GM21717 (cell line): Measurements from ENCODE around the gene COA5.
"Not testable (repeated sequence)": the region's sequence is repeated elsewhere in the genome, so short reads cannot be mapped to it uniquely, and the experiment has no call there.

Source experiments
- ATAC-seq: cut with Tn5 transposase; IDR thresholded peaks from one replicate; pipeline ENCODE4 v1.9.1; 2021; ENCODE audit warnings: mild to moderate bottlenecking, moderate library complexity; ENCODE audit not compliant: unreplicated experiment

Gene COA5

DNA sequence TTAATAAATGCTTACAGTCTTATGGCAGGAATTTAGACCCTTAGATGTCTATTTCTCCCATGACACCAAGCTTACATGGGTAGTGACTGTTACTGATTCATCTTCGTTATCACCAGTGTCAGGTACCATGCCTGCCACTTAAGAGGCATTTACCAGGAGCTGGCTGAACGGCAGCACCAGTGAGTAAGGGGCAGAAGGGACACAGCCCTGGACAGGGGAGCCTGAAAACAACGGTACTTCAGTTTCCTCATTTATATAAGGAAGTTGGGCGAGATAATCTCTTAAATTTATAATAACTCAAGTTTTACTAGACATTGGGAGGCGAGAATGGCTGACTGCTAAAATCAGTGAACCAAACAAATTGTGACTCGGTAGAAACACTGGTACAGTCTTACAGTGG is 1.2 kb downstream of the COA5 start:
- no peak for ATAC-seq

DNA sequence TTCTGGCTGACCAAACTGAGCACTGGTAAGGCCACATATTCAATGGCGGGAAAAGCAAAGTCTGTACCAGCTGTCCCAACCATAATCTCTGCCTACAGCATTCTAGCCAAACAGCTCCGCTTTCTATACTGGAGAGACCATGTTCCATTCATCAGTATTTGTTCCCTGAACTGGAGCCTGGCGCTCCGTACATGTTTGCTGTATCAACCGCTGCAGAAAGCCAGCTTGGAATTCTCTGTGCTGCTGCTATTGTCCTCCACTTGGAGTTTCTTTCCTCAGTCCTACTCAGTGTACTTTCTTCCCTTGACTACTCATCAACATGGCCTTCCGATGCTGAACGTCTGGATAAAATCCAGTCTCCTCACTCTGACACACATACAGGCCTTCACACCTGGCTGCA is 1.9 kb downstream of the COA5 start:
- ATAC-seq = no peak

DNA sequence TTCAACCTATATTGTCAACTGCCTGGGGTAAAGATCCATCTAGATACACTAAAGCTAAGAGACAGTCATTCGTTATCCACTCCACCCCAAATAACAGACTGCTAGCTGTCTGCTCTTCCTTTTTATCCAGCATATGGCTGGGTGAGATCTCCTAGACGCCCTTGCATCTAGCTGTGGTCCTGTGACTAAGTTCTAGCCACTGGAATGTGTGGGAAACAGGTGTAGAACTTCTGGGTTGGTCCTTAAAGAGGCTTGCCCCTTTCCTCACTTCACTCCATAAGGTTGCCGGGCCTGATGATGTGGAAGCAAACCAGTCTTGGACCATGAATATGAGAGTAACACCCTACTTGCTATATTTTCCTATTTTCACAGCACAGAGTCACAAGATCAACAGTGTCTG is 3.2 kb downstream of the COA5 start:
- no peak for ATAC-seq

DNA sequence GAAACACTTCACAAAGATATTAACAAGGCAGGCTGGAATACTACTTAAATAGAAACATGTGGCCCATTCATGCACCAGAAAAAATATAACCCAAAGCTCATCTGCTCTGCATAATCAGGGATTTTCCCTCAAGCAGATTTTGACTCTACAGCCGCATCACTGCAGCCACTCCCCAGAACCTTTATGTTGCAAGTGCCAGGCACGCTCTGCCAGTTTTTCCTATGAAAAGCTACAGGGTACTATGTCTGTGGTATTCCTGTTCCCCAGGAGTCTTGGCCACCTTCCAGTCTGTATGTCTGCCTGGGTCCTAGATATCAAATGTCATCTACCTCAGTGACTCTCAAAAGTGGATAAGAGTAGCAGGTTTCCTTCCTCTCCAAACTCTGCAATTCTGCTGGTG is 3.8 kb downstream of the COA5 start:
- no peak for ATAC-seq

DNA sequence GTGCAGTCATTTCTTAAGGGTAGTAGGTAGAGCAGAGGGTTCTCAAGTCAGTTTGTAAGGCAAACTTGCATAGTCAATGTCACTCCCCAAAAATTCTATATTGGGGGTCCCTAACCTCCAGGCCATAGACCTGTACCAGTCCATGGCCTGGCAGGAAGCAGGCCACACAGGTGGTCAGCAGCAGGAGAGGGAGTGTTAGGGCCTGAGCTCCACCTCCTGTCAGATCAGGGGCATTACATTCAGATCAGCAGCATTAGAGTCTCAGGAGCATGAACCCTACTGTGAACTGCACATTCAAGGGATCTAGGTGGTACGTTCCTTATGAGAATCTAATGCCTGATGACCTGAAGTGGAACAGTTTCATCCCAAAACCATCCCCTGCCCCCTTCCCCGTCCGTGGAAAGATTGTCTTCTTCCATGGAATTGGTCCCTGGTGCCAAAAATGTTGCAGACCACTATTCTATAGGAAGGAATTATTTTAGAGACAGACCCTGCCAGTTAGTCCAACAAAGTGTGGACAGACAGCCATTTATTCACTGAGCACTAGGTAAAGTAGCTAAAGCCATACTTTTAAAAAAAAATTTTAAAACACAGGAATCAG is 6.7 kb downstream of the COA5 start:
- no peak for ATAC-seq

DNA sequence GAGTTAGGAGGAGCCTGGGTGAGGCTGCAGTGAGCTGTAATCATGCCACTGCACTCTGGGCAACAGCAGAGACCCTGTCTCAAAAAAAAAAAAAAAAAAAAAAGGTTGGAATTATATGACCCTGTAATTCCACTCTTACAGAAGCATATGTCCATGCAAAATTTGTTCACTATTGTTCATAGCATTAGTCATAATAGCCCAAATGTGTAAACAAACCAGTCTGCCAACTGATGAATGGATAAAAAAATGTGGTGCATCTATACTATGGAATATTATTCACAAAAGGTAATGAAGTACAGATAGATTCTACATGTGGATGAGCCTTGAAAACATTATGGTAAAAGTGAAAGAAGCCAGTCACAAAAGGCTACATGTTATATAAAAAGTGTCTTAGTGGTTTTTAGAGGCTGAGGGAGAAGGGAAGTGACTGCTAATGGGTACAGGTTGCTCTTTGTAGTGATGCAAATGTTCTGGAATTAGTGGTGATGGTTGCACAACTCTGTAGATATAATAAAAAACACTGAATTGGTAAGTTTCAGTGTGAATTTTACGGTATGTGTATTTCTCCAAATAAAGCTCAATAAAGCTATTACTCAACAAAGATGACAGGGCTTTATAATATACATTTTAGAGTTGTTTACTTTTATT is 9.4 kb downstream of the COA5 start:
- ATAC-seq = no peak

DNA sequence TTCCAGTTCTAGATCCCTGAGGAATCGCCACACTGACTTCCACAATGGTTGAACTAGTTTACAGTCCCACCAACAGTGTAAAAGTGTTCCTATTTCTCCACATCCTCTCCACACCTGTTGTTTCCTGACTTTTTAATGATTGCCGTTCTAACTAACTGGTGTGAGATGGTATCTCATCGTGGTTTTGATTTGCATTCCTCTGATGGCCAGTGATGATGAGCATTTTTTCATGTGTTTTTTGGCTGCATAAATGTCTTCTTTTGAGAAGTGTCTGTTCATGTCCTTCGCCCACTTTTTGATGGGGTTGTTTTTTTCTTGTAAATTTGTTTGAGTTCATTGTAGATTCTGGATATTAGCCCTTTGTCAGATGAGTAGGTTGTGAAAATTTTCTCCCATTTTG is 13.6 kb downstream of the COA5 start:
- ATAC-seq = not testable (repeated sequence)

DNA sequence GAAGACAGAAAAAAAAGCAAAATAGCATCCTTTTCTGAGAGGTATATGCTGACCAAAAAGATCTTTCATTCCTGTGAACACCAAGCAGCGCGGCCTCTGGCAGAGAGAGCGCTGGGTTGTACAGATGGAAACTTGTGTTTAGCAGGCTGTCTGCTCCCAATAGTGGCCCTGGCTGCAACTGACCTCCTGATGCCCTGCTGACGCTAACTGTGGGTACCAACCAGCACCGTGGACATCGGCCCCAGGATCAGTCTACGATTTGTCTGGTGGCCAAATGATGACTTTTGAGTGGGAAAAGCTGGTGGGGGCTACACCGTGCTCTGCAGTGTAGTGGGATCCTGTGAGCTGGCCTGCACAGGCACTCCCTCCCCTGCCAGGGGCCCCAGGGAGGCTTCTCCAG is 15.7 kb downstream of the COA5 start:
- ATAC-seq = no peak

DNA sequence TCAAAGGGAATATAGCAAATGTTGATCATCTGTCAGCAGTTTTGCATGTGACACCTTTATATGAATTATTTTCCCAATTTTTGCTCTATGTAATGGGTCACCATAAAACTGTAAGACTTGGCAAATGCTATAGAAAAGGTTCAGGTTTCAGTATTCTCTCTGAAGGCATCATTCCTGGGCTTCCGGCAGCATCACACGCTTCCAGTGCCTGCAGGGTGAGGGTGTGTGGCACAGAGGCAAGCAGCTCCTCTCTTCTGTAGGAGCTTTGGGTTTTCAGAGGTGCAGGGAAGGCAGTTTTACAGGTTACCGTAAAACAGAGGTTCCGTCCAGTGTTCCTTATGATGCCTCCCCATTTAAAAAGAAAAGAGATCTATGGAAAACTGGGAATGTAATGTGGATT is 18.8 kb downstream of the COA5 start:
- no peak for ATAC-seq

DNA sequence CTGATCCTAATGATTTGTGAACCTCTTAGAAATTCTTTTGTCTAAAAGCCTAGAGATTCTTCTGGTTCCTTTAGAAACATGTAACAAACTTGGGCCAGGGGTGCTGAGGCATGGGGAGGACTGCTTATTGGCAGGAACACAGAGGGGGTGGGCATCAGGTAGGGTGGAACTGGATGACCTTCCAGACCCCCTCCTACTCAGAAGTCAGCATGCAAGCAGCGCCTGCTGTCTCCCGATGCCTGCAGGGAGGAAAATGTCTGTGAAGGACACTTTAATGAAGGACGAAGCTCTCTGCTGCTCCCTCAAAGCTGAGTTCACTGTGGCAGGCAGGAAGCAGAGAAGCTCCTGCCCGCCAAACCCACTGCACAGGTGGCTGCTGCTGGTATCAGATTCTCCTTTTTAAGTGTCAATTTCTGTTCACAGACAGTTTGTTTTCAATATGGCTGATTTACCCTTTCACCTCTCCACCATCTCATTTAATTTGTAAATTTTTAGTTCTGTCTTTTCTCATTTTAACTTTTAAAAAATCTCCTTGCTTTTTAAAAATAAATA is 19.4 kb downstream of the COA5 start:
- no peak for ATAC-seq

DNA sequence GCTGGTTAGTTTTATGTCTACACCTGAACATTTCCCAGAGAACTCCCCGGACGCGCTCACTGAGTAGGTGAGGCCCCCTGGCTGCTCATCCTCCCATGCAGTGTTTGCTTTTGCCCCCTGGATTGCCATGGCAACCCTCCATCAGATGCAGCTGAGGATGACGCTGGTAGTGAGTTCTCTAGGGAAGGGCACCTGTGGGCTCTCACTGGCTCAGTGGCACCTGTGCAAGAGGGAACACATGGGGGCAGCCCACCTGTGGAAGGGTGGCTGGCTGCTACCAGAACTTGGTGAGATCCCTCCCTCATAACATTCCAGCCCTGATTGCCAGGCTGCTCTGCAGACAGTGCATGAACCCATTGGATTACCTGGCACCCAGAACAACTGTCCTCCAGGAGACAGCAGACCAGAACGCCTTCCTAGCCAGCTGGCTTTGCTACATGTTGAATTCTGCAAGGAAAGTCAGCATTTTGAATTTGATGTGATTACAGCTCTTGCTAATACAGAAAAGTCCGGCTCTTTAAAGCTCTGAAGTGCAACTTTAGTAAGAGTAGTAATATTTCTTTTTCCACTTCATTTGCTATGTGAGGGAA is 21.7 kb downstream of the COA5 start:
- no peak for ATAC-seq

DNA sequence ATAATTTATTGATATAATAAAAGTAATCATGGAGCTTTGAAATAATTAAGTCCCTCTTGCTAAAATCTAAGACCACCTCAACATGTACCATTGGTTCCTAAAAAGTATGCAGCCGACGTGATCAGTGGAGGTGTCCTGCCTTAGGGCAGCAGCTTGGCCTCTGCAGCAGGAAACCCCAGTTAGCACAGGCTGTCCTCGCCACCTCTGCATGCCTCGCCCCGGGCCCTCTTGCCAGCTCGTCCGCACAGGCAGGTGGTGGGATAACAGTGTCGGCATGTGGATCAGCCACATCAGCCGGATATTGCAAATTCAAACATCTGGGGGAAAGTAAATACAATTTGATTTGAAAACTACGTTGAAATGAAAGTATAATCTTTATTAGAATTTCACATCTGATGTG is 22.9 kb downstream of the COA5 start:
- no peak for ATAC-seq

DNA sequence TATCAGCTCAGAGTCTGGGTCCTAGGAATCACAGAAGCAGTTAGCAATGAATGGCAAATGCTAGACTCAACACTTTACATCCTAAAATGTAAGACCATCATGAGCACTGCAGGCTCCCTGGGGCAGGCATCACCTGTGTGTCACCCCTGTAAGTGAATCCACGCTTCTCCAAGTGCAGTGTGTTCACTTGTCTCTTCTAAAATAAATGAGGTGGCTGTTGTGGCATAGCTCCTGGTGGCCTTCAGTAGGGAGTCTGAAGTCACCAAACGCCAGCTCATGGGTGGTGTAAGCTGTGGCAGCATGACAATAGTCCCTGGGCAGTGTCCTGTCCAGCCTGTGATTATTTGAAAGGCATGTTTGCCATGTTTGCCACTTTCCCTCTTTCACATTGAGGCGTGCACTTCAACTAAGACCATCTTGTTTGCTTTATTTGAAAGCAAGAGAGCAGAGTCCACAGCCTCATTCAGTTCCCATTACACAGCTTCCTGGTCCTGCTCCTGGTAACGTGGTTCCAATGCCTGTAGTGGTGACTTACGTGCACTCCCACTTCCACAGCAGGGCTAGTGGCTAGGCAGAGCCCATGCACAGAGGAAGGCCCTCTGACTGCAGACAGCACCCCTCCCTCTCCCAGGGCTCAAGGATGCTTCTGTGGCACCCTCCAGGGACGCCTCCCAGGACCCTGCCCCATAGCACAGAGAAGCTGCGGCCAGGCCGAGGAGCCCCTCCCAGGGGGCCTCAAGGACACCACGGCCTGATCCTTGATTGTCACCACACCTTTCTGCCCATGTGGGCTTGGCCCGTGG is 24.3 kb downstream of the COA5 start:
- no peak for ATAC-seq

DNA sequence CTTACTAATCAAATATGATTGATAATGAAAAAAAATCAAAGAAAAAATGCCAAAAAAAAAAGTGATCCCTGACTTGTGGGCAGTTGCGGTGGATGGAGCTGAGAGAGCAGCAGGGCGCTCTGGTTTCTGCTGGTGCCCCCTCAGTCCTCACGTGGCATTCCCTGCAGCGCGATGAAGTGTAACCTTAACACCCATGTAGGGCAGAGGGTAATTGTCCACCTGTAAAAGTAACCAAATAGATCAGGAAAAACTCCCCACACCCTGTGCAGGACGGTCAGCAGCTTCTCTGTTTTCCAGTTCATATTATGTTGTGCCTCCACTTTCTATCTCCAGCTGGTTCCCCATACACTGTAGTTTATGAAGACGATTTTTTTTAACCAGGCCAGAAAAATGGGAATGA is 25.0 kb downstream of the COA5 start:
- ATAC-seq = no peak

DNA sequence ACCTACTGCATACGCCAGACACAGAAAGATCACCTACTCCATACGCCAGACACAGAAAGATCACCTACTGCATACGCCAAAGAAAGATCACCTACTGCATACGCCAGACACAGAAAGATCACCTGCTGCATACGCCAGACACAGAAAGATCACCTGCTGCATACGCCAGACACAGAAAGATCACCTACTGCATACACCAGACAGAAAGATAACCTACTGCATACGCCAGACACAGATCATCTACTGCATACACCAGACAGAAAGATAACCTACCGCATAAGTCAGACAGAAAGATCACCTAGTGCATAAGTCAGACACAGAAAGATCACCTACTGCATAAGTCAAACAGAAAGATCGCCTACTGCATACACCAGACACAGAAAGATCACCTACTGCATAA is 25.8 kb downstream of the COA5 start:
- no peak for ATAC-seq

DNA sequence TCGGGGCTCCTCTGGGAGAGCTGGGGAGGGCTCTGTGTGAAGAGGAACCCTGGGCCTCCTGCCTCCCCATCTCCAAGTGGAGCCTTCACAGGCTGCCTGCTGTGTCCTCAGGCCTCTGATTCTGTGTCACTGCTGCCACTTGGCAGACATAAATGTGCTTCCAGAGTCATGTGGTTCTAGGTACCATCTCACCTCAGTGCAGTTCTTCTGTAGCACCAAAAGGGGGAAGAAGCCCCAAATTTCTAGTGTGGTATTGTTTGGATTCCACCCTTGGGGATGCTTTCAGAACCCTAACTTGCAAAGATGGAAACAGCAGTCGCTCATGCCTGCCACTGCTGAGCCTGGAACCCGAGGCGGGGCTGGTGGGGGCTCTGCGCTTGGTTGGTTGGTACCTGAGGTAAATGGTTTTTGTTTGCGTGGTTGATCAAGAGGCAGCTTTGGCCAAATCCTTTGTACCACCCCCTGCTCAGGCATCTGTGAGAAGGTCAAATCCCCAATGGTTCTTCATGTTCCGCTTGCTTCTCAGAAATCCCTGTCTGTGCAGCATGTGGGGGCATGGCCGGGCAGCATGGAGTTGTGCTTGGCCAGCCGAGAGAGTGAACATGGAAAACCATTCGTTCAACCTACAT is 27.5 kb downstream of the COA5 start:
- ATAC-seq = no peak

DNA sequence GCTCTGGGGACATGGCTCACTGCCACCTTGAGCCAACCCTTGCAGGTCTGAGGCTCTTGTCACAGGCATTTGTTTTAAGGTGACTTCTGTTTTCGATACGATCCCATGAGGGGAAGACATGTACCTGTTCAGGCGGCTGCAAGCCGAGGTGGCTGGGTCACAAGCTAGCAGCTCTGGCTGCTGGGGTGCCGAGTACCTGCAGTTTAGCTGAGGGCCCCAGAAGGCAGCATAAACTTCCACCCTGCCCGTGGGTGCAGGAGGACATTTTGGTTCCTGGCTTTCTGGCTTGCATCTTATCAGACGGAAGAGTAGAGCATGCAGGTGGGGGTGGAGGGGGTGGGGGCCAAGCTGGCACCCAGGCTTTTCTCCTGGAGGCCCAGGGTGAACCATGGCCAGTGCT is 28.4 kb downstream of the COA5 start:
- no peak for ATAC-seq

DNA sequence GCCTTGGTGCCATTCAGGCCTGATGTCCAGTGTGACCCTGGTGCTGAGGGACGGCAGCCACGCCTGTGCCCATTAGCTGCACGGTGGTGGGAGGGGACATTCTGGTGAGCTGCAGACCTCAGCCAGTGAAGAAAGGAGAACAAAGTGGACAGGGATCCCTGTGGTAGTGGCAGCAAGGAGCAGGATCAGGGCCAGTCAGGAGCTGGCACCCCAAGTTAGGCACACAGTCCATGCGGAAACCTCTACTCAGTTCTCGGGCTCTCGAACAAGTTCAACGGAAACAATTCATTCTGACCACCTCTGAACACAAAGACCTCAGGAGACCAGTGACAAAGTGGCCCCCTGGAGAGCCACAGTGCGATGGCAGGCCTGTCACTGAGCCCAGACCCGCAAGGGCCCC is 30.1 kb downstream of the COA5 start:
- ATAC-seq = no peak

DNA sequence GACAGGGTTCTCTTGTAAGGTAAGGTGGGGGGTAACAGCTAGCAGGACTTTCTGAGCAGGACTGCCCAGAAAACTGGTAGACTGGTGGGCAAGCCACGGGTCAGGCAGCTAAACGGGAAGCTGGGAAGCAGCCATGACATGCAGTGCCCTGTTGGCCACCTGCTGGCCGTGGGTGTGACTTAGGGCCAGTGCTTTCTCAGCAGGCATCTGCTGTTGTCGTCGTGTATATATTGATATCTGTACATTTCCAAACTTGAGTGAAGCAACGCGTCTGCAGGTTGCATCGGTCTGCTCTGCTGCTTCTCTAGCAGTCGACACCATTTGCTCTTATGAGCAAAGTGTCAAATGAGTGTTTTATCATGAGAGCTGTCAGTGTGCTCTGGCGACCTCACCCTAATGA is 31.0 kb downstream of the COA5 start:
- no peak for ATAC-seq

DNA sequence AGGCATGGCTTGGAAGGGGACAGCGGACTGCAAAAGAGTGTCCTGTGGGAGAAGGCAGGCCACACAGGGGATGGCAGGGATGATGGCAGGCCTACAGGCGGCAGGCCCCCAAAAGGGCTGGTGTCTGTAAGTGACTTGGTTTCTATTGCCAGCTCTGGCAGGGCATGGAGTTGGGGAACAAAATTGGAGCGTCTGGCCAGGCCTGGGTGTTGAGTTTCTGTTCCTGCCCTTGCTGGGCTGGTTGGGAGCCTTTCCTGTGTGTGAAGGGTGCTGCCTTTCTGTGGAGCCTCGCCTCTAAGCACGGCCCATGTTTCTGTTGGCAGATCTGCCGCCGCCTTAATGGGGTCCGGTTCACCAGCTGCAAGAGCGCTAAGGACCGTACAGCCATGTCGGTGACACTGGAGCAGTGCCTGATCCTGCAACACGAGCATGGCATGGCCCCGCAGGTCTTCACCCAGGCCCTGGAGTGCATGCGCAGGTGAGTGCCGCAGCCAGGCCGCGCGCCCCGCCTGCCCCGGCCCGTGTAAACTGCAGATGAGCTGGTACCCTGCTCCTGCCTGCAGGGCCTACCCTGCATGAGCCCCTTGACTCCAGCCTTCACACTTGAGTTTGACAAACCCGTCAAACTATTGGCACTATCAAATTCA is 31.5 kb downstream of the COA5 start:
- ATAC-seq = no peak

DNA sequence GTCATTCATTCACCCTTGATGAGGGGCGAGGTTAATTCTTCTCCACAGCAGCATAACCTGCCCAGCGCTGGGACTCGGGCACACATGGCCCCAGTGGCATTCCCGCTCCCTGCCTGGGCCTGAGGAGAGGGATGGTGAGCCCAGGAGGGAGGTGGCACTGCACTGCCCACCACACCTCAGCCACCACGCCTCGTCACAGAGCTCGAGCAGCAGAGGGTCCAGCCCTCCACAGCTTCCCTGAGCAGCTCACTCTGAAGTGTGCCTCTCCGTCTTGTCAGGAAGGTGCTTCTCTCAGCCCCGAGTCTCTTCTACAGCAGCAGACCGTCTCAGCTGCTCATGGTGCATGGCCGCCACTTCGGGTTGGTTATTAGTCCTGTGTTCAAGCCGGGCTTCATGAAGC is 34.9 kb downstream of the COA5 start:
- ATAC-seq = no peak
